Upper lobe of right lung (tissue), 1 donor: ENCODE data around the gene DEPP1. TPM values are rescaled to one million over a fixed set of nuclear protein-coding genes. Genes with fewer than 3 reads are reported as not detected.

ENCODE experiments used
- ATAC-seq: fragments of 200-7000 bp; cut with Tn5 transposase; one replicate; pipeline ENCODE4 v1.9.1; 2020; ENCODE audit warnings: mild to moderate bottlenecking, moderate library complexity
- DNase-seq: peaks from one replicate; pipeline ENCODE4 v3.0.0-alpha.2; 2020
- H3K27ac ChIP-seq: fragments of 200-600 bp; one replicate; pipeline ENCODE4 v1.8.0; 2022
- H3K27me3 ChIP-seq: fragments of 200-600 bp; one replicate; pipeline ENCODE4 v1.8.0; 2022; ENCODE audit warnings: mild to moderate bottlenecking
- H3K36me3 ChIP-seq: fragments of 200-600 bp; one replicate; pipeline ENCODE4 v1.8.0; 2022
- H3K4me1 ChIP-seq: fragments of 200-600 bp; one replicate; pipeline ENCODE4 v1.8.0; 2022
- H3K4me3 ChIP-seq: fragments of 200-600 bp; one replicate; pipeline ENCODE4 v1.8.0; 2022; ENCODE audit warnings: mild to moderate bottlenecking
- H3K9me3 ChIP-seq: fragments of 200-600 bp; one replicate; pipeline ENCODE4 v1.8.0; 2022
- CTCF ChIP-seq: fragments of 200-600 bp; IDR thresholded peaks from one replicate; pipeline ENCODE4 v1.8.0; 2022; ENCODE audit warnings: antibody characterized with exemption
- intact Hi-C: fragments of 100-400 bp; cut with DNase I; formaldehyde crosslinking; loops from one replicate; pipeline ENCODE4 v1.11.0; 2022
- total RNA-seq: library from RNA; stranded (reverse); fragmentation: NEBNext Ultra II Directional; extraction: Animal tissue kit (Norgen Biotek cat#: 25700); gene quantifications from one replicate; pipeline ENCODE4 v1.2.1, GENCODE V29; 2021
- donor health status: DM: no; HTN: yes; CAD: no; lungs with severe emphysema.

The DEPP1 gene
- total RNA-seq, 1 donor from 2014 or later: 160 TPM

- peak overlapping the region; percentile 6 for H3K27ac ChIP-seq
- ATAC-seq (no peak), DNase-seq (no peak)
These were observed 13.6 kb upstream of the DEPP1 start for GRCh38 chr10:44992070-44992731.

GRCh38 chr10:44991571-44991970 lies 13.0 kb upstream of the DEPP1 start:
- Histone ChIP-seq H3K4me1 (peaks cover 57% of the 10 kb centered on the region), H3K4me3 (no peak overlapping the region), H3K36me3 (peaks cover 21% of the 10 kb centered on the region), H3K9me3 (no peaks in the 10 kb centered on the region), H3K27me3 (no peaks in the 10 kb centered on the region), H3K27ac (peak overlapping the region; percentile 6)
- ATAC-seq (no peak), DNase-seq (no peak)
- intact Hi-C loops: no loop called here
- TF ChIP-seq CTCF: no peak

More at GRCh38 chr10:44992070-44992731, 13.6 kb upstream of the DEPP1 start:
- intact Hi-C loops: no loop called here
- peaks cover 60% of the 10 kb centered on the region for H3K4me1 ChIP-seq
- TF ChIP-seq CTCF: no peak
- H3K4me3 ChIP-seq: no peak overlapping the region
- peaks cover 21% of the 10 kb centered on the region for H3K36me3 ChIP-seq
- no peaks in the 10 kb centered on the region for H3K9me3 ChIP-seq
- H3K27me3 ChIP-seq: no peaks in the 10 kb centered on the region

- Histone ChIP-seq H3K4me3 (no peak overlapping the region), H3K27me3 (no peaks in the 10 kb centered on the region), H3K4me1 (peaks cover 51% of the 10 kb centered on the region), H3K27ac (no peak overlapping the region), H3K36me3 (peaks cover 21% of the 10 kb centered on the region), H3K9me3 (no peaks in the 10 kb centered on the region)
- DNase-seq: no peak
- no peak for TF ChIP-seq CTCF
- intact Hi-C loops: no loop called here
- ATAC-seq: no peak
These were observed 12.4 kb upstream of the DEPP1 start for GRCh38 chr10:44990965-44991364.

GRCh38 chr10:44990302-44990655 lies 11.7 kb upstream of the DEPP1 start:
- no peaks in the 10 kb centered on the region for H3K9me3 ChIP-seq
- intact Hi-C loops: no loop called here
- H3K4me1 ChIP-seq: peaks cover 49% of the 10 kb centered on the region
- peak; percentile 25 for TF ChIP-seq CTCF
- DNase-seq (no peak), ATAC-seq (no peak)
- H3K27me3 ChIP-seq: no peaks in the 10 kb centered on the region
- H3K4me3 ChIP-seq: no peak overlapping the region
- peaks cover 23% of the 10 kb centered on the region for H3K36me3 ChIP-seq
- peak overlapping the region; percentile 17 for H3K27ac ChIP-seq

GRCh38 chr10:44989597-44990301 lies 11.1 kb upstream of the DEPP1 start:
- DNase-seq: no peak
- no peak for TF ChIP-seq CTCF
- Histone ChIP-seq H3K27ac (peak overlapping the region; percentile 17), H3K9me3 (no peaks in the 10 kb centered on the region), H3K4me1 (peaks cover 48% of the 10 kb centered on the region), H3K4me3 (no peak overlapping the region), H3K36me3 (peaks cover 28% of the 10 kb centered on the region), H3K27me3 (no peaks in the 10 kb centered on the region)
- ATAC-seq: no peak
- intact Hi-C loops: no loop called here
